Nephron progenitor cell (in vitro differentiated cells): ENCODE data around the gene EIF2S1.

Experiments
- DNase-seq: peaks from one replicate; pipeline ENCODE4 v3.0.0; 2021
- H3K27ac Mint-ChIP-seq: 2 replicates; pipeline ENCODE4 v1.8.0; 2021; ENCODE audit warnings: mild to moderate bottlenecking, moderate library complexity, mixed read lengths
- H3K27me3 Mint-ChIP-seq: 2 replicates; pipeline ENCODE4 v1.8.0; 2021; ENCODE audit warnings: mild to moderate bottlenecking, low read depth, mixed read lengths; ENCODE audit not compliant: poor library complexity
- H3K36me3 Mint-ChIP-seq: 2 replicates; pipeline ENCODE4 v1.8.0; 2021; ENCODE audit warnings: low read depth, mixed read lengths
- H3K4me1 Mint-ChIP-seq: 2 replicates; pipeline ENCODE4 v1.8.0; 2021; ENCODE audit warnings: mixed read lengths
- H3K4me3 Mint-ChIP-seq: 2 replicates; pipeline ENCODE4 v1.8.0; 2021; ENCODE audit warnings: mild to moderate bottlenecking, moderate library complexity, mixed read lengths
- H3K9me3 Mint-ChIP-seq: 2 replicates; pipeline ENCODE4 v1.8.0; 2021; ENCODE audit warnings: mild to moderate bottlenecking, moderate library complexity, mixed read lengths
- CTCF ChIP-seq: fragments of 200-600 bp; sonication (generic); IDR thresholded peaks from 2 replicates; pipeline ENCODE4 v1.5.0; 2021; ENCODE audit warnings: antibody characterized with exemption

Gene EIF2S1

GRCh38 chr14:67424539-67424938, 64.4 kb downstream of the EIF2S1 start:
- Mint-ChIP-seq H3K9me3 (no peaks in the 10 kb centered on the region), H3K27ac (no peak overlapping the region), H3K36me3 (no peaks in the 10 kb centered on the region), H3K27me3 (peaks cover 20% of the 10 kb centered on the region), H3K4me1 (peaks cover 15% of the 10 kb centered on the region), H3K4me3 (no peak overlapping the region)
- TF ChIP-seq CTCF = no peak
- no peak for DNase-seq

GRCh38 chr14:67425608-67426007, 65.5 kb downstream of the EIF2S1 start:
- TF ChIP-seq CTCF = no peak
- Mint-ChIP-seq H3K36me3 (no peaks in the 10 kb centered on the region), H3K4me1 (peaks cover 25% of the 10 kb centered on the region), H3K27ac (no peak overlapping the region), H3K27me3 (peaks cover 20% of the 10 kb centered on the region), H3K4me3 (no peak overlapping the region), H3K9me3 (no peaks in the 10 kb centered on the region)
- DNase-seq = no peak

- H3K27ac Mint-ChIP-seq = peak overlapping the region; percentile 57
These were observed 66.0 kb downstream of the EIF2S1 start for GRCh38 chr14:67426161-67426560.

GRCh38 chr14:67426983-67427606, 67.0 kb downstream of the EIF2S1 start:
- Mint-ChIP-seq H3K27me3 (peaks cover 20% of the 10 kb centered on the region), H3K4me1 (peaks cover 39% of the 10 kb centered on the region), H3K27ac (no peak overlapping the region), H3K36me3 (no peaks in the 10 kb centered on the region), H3K4me3 (no peak overlapping the region), H3K9me3 (no peaks in the 10 kb centered on the region)
- peak; percentile 71 for TF ChIP-seq CTCF
- DNase-seq = peak; percentile 74

More at GRCh38 chr14:67426161-67426560, 66.0 kb downstream of the EIF2S1 start:
- no peaks in the 10 kb centered on the region for H3K9me3 Mint-ChIP-seq
- H3K36me3 Mint-ChIP-seq = no peaks in the 10 kb centered on the region
- TF ChIP-seq CTCF = no peak
- no peak overlapping the region for H3K4me3 Mint-ChIP-seq
- H3K27me3 Mint-ChIP-seq = peaks cover 20% of the 10 kb centered on the region
- DNase-seq = no peak
- peaks cover 30% of the 10 kb centered on the region for H3K4me1 Mint-ChIP-seq

- H3K36me3 Mint-ChIP-seq = no peaks in the 10 kb centered on the region
- H3K27me3 Mint-ChIP-seq = peaks cover 22% of the 10 kb centered on the region
- H3K4me3 Mint-ChIP-seq = no peak overlapping the region
- DNase-seq = no peak
- peaks cover 50% of the 10 kb centered on the region for H3K4me1 Mint-ChIP-seq
- H3K9me3 Mint-ChIP-seq = no peaks in the 10 kb centered on the region
- H3K27ac Mint-ChIP-seq = no peak overlapping the region
- TF ChIP-seq CTCF = no peak
These were observed 68.4 kb downstream of the EIF2S1 start for GRCh38 chr14:67428501-67429031.
